ENCODE data around the gene PTPN9.

DNA sequence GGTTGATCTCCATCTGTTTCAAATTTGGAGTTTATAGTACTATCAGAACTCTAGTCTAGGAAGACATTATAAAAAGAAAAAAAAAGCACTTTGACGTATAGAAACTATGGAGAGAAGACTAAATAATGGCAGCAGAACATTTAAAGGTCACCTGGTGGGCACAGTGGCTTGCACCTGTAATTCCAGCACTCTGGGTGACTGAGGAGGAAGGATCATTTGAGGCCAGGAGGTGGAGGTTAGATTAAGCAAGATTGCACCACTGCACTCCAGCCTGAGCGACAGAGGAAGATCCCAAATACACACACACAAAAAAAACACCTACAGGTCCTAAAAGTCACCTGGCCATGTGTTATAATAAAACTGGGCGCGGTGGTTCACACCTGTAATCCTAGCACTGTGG lies 141.4 kb downstream of the PTPN9 start:
- TF ChIP-seq EZH2phosphoT487 (conservative IDR thresholded peaks at IDR 0.05; ENCODE audit: low read length): no peak
- TF ChIP-seq, protein P1, sequence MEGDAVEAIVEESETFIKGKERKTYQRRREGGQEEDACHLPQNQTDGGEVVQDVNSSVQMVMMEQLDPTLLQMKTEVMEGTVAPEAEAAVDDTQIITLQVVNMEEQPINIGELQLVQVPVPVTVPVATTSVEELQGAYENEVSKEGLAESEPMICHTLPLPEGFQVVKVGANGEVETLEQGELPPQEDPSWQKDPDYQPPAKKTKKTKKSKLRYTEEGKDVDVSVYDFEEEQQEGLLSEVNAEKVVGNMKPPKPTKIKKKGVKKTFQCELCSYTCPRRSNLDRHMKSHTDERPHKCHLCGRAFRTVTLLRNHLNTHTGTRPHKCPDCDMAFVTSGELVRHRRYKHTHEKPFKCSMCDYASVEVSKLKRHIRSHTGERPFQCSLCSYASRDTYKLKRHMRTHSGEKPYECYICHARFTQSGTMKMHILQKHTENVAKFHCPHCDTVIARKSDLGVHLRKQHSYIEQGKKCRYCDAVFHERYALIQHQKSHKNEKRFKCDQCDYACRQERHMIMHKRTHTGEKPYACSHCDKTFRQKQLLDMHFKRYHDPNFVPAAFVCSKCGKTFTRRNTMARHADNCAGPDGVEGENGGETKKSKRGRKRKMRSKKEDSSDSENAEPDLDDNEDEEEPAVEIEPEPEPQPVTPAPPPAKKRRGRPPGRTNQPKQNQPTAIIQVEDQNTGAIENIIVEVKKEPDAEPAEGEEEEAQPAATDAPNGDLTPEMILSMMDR (IDR thresholded peaks at IDR 0.05; ENCODE audit: insufficient read depth, low read length, poor library complexity, severe bottlenecking): no peak

All from SU-DHL-6 (cell line).